Fibroblast of upper back skin (primary cell): Measurements from ENCODE around the gene SUZ12.
"Not testable (repeated sequence)": the region's sequence is repeated elsewhere in the genome, so short reads cannot be mapped to it uniquely, and the experiment has no call there.

Experiments used
- DNase-seq: peaks from one replicate; pipeline ENCODE4 v3.0.0-alpha.2; 2013

The SUZ12 gene

GRCh38 chr17:32042266-32042665 lies 105.5 kb downstream of the SUZ12 start:
- DNase-seq, result not testable (repeated sequence)

GRCh38 chr17:32045611-32046010 lies 108.8 kb downstream of the SUZ12 start:
- DNase-seq, result peak; percentile 27

GRCh38 chr17:32047663-32048062 lies 110.9 kb downstream of the SUZ12 start:
- DNase-seq, result not testable (repeated sequence)
